Measurements from ENCODE around the gene CD300LB.

DNA sequence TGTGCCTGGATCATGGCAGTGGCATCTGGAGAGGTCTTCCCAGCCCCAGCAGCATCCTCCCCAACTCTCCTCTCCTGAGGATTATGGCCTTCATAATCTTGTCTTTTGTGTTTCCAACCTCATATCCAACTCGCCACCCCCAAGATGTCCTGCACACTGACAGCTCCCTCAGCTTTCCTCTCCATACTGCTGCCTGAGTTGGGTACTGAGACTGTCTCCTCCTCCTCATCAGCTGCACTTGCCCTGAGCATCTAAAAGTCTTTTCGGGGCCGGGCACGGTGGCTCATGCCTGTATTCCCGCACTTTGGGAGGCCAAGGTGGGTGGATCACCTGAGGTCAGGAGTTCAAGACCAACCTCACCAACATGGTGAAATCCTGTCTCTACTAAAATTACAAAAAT lies 2.0 kb downstream of the CD300LB start:
- TF ChIP-seq, protein P1, sequence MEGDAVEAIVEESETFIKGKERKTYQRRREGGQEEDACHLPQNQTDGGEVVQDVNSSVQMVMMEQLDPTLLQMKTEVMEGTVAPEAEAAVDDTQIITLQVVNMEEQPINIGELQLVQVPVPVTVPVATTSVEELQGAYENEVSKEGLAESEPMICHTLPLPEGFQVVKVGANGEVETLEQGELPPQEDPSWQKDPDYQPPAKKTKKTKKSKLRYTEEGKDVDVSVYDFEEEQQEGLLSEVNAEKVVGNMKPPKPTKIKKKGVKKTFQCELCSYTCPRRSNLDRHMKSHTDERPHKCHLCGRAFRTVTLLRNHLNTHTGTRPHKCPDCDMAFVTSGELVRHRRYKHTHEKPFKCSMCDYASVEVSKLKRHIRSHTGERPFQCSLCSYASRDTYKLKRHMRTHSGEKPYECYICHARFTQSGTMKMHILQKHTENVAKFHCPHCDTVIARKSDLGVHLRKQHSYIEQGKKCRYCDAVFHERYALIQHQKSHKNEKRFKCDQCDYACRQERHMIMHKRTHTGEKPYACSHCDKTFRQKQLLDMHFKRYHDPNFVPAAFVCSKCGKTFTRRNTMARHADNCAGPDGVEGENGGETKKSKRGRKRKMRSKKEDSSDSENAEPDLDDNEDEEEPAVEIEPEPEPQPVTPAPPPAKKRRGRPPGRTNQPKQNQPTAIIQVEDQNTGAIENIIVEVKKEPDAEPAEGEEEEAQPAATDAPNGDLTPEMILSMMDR (IDR thresholded peaks at IDR 0.05): no peak
- TF ChIP-seq POLR2A (IDR thresholded peaks at IDR 0.05): no peak

All from esophagus squamous epithelium (tissue), 4 donors.